ENCODE measurements around the gene SOX6.

GRCh38 chr11:16036218-16036617 lies 320.1 kb downstream of the SOX6 start:
- TF ChIP-seq, protein P1, sequence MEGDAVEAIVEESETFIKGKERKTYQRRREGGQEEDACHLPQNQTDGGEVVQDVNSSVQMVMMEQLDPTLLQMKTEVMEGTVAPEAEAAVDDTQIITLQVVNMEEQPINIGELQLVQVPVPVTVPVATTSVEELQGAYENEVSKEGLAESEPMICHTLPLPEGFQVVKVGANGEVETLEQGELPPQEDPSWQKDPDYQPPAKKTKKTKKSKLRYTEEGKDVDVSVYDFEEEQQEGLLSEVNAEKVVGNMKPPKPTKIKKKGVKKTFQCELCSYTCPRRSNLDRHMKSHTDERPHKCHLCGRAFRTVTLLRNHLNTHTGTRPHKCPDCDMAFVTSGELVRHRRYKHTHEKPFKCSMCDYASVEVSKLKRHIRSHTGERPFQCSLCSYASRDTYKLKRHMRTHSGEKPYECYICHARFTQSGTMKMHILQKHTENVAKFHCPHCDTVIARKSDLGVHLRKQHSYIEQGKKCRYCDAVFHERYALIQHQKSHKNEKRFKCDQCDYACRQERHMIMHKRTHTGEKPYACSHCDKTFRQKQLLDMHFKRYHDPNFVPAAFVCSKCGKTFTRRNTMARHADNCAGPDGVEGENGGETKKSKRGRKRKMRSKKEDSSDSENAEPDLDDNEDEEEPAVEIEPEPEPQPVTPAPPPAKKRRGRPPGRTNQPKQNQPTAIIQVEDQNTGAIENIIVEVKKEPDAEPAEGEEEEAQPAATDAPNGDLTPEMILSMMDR (IDR thresholded peaks at IDR 0.05): no peak
- no peak for TF ChIP-seq EP300 (IDR thresholded peaks at IDR 0.05; ENCODE audit: low read depth)
- TF ChIP-seq POLR2A (IDR thresholded peaks at IDR 0.05): no peak
- TF ChIP-seq POLR2AphosphoS5 (IDR thresholded peaks at IDR 0.05): no peak
